HG03571 (cell line): ENCODE data around the gene CBLB.
A peak's percentile ranks its signal among the peaks of the same experiment; 100 is the strongest.

ENCODE experiments used
- ATAC-seq: cut with Tn5 transposase; IDR thresholded peaks from one replicate; pipeline ENCODE4 v1.9.1; 2021; ENCODE audit not compliant: unreplicated experiment

The CBLB gene

GRCh38 chr3:105847865-105848264, 20.9 kb downstream of the CBLB start:
- ATAC-seq = no peak

GRCh38 chr3:105847452-105847851, 21.4 kb downstream of the CBLB start:
- no peak for ATAC-seq

GRCh38 chr3:105846809-105847208, 22.0 kb downstream of the CBLB start:
- no peak for ATAC-seq

GRCh38 chr3:105845488-105845887, 23.3 kb downstream of the CBLB start:
- ATAC-seq = no peak

GRCh38 chr3:105844704-105845103, 24.1 kb downstream of the CBLB start:
- no peak for ATAC-seq

GRCh38 chr3:105843994-105844393, 24.8 kb downstream of the CBLB start:
- ATAC-seq = no peak

GRCh38 chr3:105842943-105843342, 25.9 kb downstream of the CBLB start:
- no peak for ATAC-seq

GRCh38 chr3:105842449-105842848, 26.4 kb downstream of the CBLB start:
- no peak for ATAC-seq

GRCh38 chr3:105837947-105838346, 30.9 kb downstream of the CBLB start:
- ATAC-seq = no peak

GRCh38 chr3:105837143-105837740, 31.6 kb downstream of the CBLB start:
- peak; percentile 91 for ATAC-seq

GRCh38 chr3:105836533-105836932, 32.3 kb downstream of the CBLB start:
- ATAC-seq = no peak

- no peak for ATAC-seq
Observed at GRCh38 chr3:105835606-105836005, 33.2 kb downstream of the CBLB start.

GRCh38 chr3:105834768-105835167, 34.0 kb downstream of the CBLB start:
- no peak for ATAC-seq

- no peak for ATAC-seq
Observed at GRCh38 chr3:105832644-105833043, 36.2 kb downstream of the CBLB start.

- ATAC-seq = no peak
Observed at GRCh38 chr3:105830836-105831235, 38.0 kb downstream of the CBLB start.

- no peak for ATAC-seq
Observed at GRCh38 chr3:105829871-105830622, 38.8 kb downstream of the CBLB start.

- no peak for ATAC-seq
Observed at GRCh38 chr3:105829229-105829628, 39.6 kb downstream of the CBLB start.

- ATAC-seq = no peak
Observed at GRCh38 chr3:105828703-105829102, 40.1 kb downstream of the CBLB start.

GRCh38 chr3:105827959-105828358, 40.9 kb downstream of the CBLB start:
- ATAC-seq = no peak

GRCh38 chr3:105826778-105827634, 41.8 kb downstream of the CBLB start:
- ATAC-seq = no peak

- ATAC-seq = no peak
Observed at GRCh38 chr3:105824129-105824528, 44.7 kb downstream of the CBLB start.
